HEK293 (cell line): ENCODE results near the gene EIF4ENIF1.
"Not testable (repeated sequence)": the region's sequence is repeated elsewhere in the genome, so short reads cannot be mapped to it uniquely, and the experiment has no call there.

Experiments used
- CTCF ChIA-PET: fragments of 350-600 bp; formaldehyde crosslinking; extraction: SDS; loops from one replicate; lab custom pipeline; 2021; ENCODE audit warnings: antibody characterized with exemption; lab: Yijun Ruan, JAX
- POLR2A ChIA-PET: fragments of 300-600 bp; formaldehyde crosslinking; extraction: SDS; loops from one replicate; lab custom pipeline; 2020; ENCODE audit warnings: antibody characterized with exemption, inconsistent platforms; lab: Yijun Ruan, JAX
- H3K27ac ChIP-seq: fragments of 200-500 bp; sonication (Bioruptor generic); 2 replicates; pipeline ENCODE4 v1.5.1; 2014; ENCODE audit warnings: low read depth, low read length, control low read depth, inconsistent platforms; ENCODE audit errors: extremely low read depth
- H3K36me3 ChIP-seq, 2 experiments: fragments of 200-500 bp in 1 of 2; sonication (Bioruptor generic) in 1 of 2; 1 replicate in 1 of 2; 2 replicates in 1 of 2; pipeline ENCODE4 v1.5.1; 2014 to 2017; ENCODE audit warnings: inconsistent platforms in 2 of 2, low read length in 2 of 2; ENCODE audit not compliant: control insufficient read depth in 2 of 2, insufficient read depth in 1 of 2
- H3K4me1 ChIP-seq: fragments of 200-500 bp; sonication (Bioruptor generic); 2 replicates; pipeline ENCODE4 v1.5.1; 2014; ENCODE audit warnings: mild to moderate bottlenecking, low read length, inconsistent platforms; ENCODE audit not compliant: control insufficient read depth, insufficient read depth
- H3K4me3 ChIP-seq: 2 replicates; pipeline ENCODE4 v1.5.1; 2011; ENCODE audit warnings: low read depth, mild to moderate bottlenecking, control low read depth, low read length, moderate library complexity
- H3K9me3 ChIP-seq: fragments of 200-500 bp; sonication (Bioruptor generic); 2 replicates; pipeline ENCODE4 v1.5.1; 2014; ENCODE audit warnings: low read depth, low read length, inconsistent platforms; ENCODE audit not compliant: control insufficient read depth, insufficient read depth
- PRDM6 ChIP-seq: fragments of 450-650 bp; formaldehyde crosslinking; IDR thresholded peaks from 2 replicates; pipeline ENCODE4 v1.5.1; 2017; ENCODE audit warnings: missing biosample characterization, missing genetic modification characterization
- SCRT1 ChIP-seq: fragments of 450-650 bp; formaldehyde crosslinking; IDR thresholded peaks from 2 replicates; pipeline ENCODE4 v1.5.1; 2016; ENCODE audit warnings: missing biosample characterization, missing genetic modification characterization, borderline replicate concordance
- ZBTB8A ChIP-seq: fragments of 450-650 bp; formaldehyde crosslinking; IDR thresholded peaks from 2 replicates; pipeline ENCODE4 v1.5.1; 2016; ENCODE audit warnings: missing biosample characterization, missing genetic modification characterization
- ZFP37 ChIP-seq: fragments of 450-650 bp; formaldehyde crosslinking; IDR thresholded peaks from 2 replicates; pipeline ENCODE4 v1.5.1; 2016; ENCODE audit warnings: missing biosample characterization, missing genetic modification characterization
- ZNF211 ChIP-seq: fragments of 450-650 bp; formaldehyde crosslinking; IDR thresholded peaks from 2 replicates; pipeline ENCODE4 v1.5.1; 2016; ENCODE audit warnings: low read depth, missing biosample characterization, missing genetic modification characterization
- ZNF26 ChIP-seq: fragments of 450-650 bp; formaldehyde crosslinking; IDR thresholded peaks from 2 replicates; pipeline ENCODE4 v1.5.1; 2016; ENCODE audit warnings: missing biosample characterization, missing genetic modification characterization
- ZNF354C ChIP-seq: fragments of 450-650 bp; formaldehyde crosslinking; IDR thresholded peaks from 2 replicates; pipeline ENCODE4 v1.5.1; 2016; ENCODE audit warnings: missing biosample characterization, missing genetic modification characterization, low read depth, borderline replicate concordance
- ZNF544 ChIP-seq: fragments of 450-650 bp; formaldehyde crosslinking; IDR thresholded peaks from 2 replicates; pipeline ENCODE4 v1.5.0; 2017; ENCODE audit warnings: missing biosample characterization, missing genetic modification characterization
- ZNF558 ChIP-seq: fragments of 450-650 bp; formaldehyde crosslinking; IDR thresholded peaks from 2 replicates; pipeline ENCODE4 v1.5.1; 2016; ENCODE audit warnings: missing biosample characterization, missing genetic modification characterization

Gene EIF4ENIF1

GRCh38 chr22:31524132-31524531 is 34.5 kb upstream of the EIF4ENIF1 start:
- CTCF ChIA-PET: interaction anchor here (0.6 kb wide), 1 partner anchor 153 kb away, joined by 5 read pairs; no protein-coding TSS in a partner anchor
- H3K4me3 ChIP-seq, H3K27ac ChIP-seq, POLR2A ChIA-PET, H3K4me1 ChIP-seq, H3K9me3 ChIP-seq: not testable (repeated sequence)
- peak; percentile 23; the same call in 1 of the 2 replicates for TF ChIP-seq ZNF26 (tag by site-specific recombination)
- peaks cover 0 to 12% of the 10 kb centered on the region in 2 experiments; a peak in 2 of 3 replicates for H3K36me3 ChIP-seq

- Histone ChIP-seq H3K27ac (no peak overlapping the region), H3K4me3 (no peak overlapping the region), H3K9me3 (no peaks in the 10 kb centered on the region), H3K36me3 (peaks cover 5 to 9% of the 10 kb centered on the region in 2 experiments; a peak in 2 of 3 replicates), H3K4me1 (no peaks in the 10 kb centered on the region)
- TF ChIP-seq ZNF354C (tag by site-specific recombination) (no peak), SCRT1 (tag by site-specific recombination) (0 out of 2 replicates have a peak, but pooled peaks have one; percentile 25), PRDM6 (tag by site-specific recombination) (0 out of 2 replicates have a peak, but pooled peaks have one; percentile 40)
- ChIA-PET CTCF (interaction anchor here (0.6 to 0.9 kb wide), 4 partner anchors 9 to 68 kb away, joined by 4 to 6 read pairs (median 5); no protein-coding TSS in a partner anchor), POLR2A (no interaction called here)
These were observed 30.4 kb upstream of the EIF4ENIF1 start for GRCh38 chr22:31520051-31520450.

- CTCF ChIA-PET: interaction anchor here (0.6 to 1.2 kb wide), 2 partner anchors 9 to 35 kb away, joined by 3 to 4 read pairs; no protein-coding TSS in a partner anchor
These were observed 19.6 kb upstream of the EIF4ENIF1 start for GRCh38 chr22:31509061-31509762.

GRCh38 chr22:31508536-31508935 is 18.9 kb upstream of the EIF4ENIF1 start:
- no peak overlapping the region for H3K27ac ChIP-seq
- H3K4me3 ChIP-seq: no peak overlapping the region
- no peak for TF ChIP-seq ZBTB8A (tag by site-specific recombination)
- no peak for TF ChIP-seq ZNF544 (tag by site-specific recombination)
- TF ChIP-seq ZNF558 (tag by site-specific recombination): no peak
- TF ChIP-seq ZNF211 (tag by site-specific recombination): no peak
- H3K36me3 ChIP-seq: peaks cover 11 to 20% of the 10 kb centered on the region in 2 experiments
- H3K9me3 ChIP-seq: no peaks in the 10 kb centered on the region
- no peaks in the 10 kb centered on the region for H3K4me1 ChIP-seq
- ChIA-PET POLR2A (interaction anchor here (0.7 kb wide), 1 partner anchor 13 kb away, joined by 3 read pairs; no protein-coding TSS in a partner anchor), CTCF (interaction anchor here (1.2 to 2.1 kb wide), 2 partner anchors 10 to 57 kb away, joined by 4 to 5 read pairs; no protein-coding TSS in a partner anchor)

More at GRCh38 chr22:31509061-31509762, 19.6 kb upstream of the EIF4ENIF1 start:
- POLR2A ChIA-PET: no interaction called here
- Histone ChIP-seq H3K9me3 (no peaks in the 10 kb centered on the region), H3K27ac (no peak overlapping the region), H3K4me3 (no peak overlapping the region), H3K4me1 (no peaks in the 10 kb centered on the region), H3K36me3 (peaks cover 11 to 20% of the 10 kb centered on the region in 2 experiments)
- TF ChIP-seq ZFP37 (tag by site-specific recombination): no peak
- TF ChIP-seq ZBTB8A (tag by site-specific recombination): no peak

- H3K4me1 ChIP-seq, H3K9me3 ChIP-seq, H3K27ac ChIP-seq, POLR2A ChIA-PET, H3K4me3 ChIP-seq: not testable (repeated sequence)
- CTCF ChIA-PET: interaction anchor here (2.1 kb wide), 1 partner anchor 56 kb away, joined by 5 read pairs; no protein-coding TSS in a partner anchor
- peaks cover 11 to 17% of the 10 kb centered on the region in 2 experiments for H3K36me3 ChIP-seq
These were observed 17.9 kb upstream of the EIF4ENIF1 start for GRCh38 chr22:31507517-31507916.
